Uterus (tissue), 2 donors: ENCODE results near the gene KCNG1.

ENCODE experiments used
- POLR2A ChIP-seq, 2 donors: fragments of 450-650 bp; IDR thresholded peaks; one replicate each; pipeline ENCODE4 v1.6.1; 2016; ENCODE audit warnings: antibody characterized with exemption in 2 of 2, mild to moderate bottlenecking in 1 of 2, moderate library complexity in 1 of 2
- TF ChIP-seq, protein P1 (sequence below), 4 experiments: fragments of 200-600 bp in 2 of 4; fragments of 450-650 bp in 2 of 4; sonication (generic) in 2 of 4; IDR thresholded peaks; one replicate each; pipeline ENCODE4 v1.5.1; 2016 to 2019; ENCODE audit warnings: antibody characterized with exemption in 4 of 4, mild to moderate bottlenecking in 2 of 4, moderate library complexity in 1 of 4

DNA sequence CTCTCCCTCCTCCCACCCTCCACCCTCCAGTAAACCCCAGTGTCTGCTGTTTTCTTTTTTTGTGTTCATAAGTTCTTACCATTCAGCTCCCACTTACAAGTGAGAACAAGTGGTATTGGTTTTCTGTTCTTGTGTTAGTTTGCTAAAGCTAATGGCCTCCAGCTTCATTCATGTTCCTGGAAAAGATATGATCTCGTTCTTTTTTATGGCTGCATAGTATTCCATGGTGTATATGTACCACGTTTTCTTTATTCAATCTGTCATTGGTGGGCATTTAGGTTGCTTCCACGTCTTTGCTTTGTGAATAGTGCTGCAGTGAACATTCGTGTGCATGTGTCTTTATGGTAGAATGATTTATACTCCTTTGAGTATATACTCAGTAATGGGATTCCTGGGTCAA is 42.7 kb upstream of the KCNG1 start:
- TF ChIP-seq, protein P1, sequence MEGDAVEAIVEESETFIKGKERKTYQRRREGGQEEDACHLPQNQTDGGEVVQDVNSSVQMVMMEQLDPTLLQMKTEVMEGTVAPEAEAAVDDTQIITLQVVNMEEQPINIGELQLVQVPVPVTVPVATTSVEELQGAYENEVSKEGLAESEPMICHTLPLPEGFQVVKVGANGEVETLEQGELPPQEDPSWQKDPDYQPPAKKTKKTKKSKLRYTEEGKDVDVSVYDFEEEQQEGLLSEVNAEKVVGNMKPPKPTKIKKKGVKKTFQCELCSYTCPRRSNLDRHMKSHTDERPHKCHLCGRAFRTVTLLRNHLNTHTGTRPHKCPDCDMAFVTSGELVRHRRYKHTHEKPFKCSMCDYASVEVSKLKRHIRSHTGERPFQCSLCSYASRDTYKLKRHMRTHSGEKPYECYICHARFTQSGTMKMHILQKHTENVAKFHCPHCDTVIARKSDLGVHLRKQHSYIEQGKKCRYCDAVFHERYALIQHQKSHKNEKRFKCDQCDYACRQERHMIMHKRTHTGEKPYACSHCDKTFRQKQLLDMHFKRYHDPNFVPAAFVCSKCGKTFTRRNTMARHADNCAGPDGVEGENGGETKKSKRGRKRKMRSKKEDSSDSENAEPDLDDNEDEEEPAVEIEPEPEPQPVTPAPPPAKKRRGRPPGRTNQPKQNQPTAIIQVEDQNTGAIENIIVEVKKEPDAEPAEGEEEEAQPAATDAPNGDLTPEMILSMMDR (IDR thresholded peaks at IDR 0.05): no peak
- TF ChIP-seq POLR2A (IDR thresholded peaks at IDR 0.05): no peak
